GM18907 (cell line): ENCODE measurements around the gene SUCO.
"Not testable (repeated sequence)": the region's sequence is repeated elsewhere in the genome, so short reads cannot be mapped to it uniquely, and the experiment has no call there.

ENCODE experiments used
- ATAC-seq: cut with Tn5 transposase; IDR thresholded peaks from one replicate; pipeline ENCODE4 v1.9.1; 2021; ENCODE audit warnings: mild to moderate bottlenecking, moderate library complexity; ENCODE audit not compliant: unreplicated experiment

Gene SUCO

GRCh38 chr1:172603816-172604215, 70.9 kb downstream of the SUCO start:
- no peak for ATAC-seq

DNA sequence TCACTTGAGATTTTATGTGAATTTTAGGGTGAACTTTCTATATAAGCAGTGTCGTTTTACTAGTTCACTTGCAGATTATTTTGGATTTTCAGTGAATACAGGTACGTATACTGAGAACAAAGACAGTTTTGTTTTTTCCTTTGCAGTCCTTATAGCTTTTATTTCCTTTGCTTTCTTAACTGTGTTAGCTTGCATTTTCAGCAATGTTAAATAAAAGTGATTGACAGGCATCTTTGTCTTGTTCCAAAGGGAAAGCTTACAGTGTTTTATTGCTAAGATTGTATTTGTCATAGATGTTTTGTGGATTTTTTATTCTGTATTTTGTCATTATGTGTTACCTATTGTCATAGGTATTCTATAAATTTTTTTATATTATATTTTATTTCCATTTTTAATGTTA, 72.7 kb downstream of the SUCO start:
- ATAC-seq, result no peak

DNA sequence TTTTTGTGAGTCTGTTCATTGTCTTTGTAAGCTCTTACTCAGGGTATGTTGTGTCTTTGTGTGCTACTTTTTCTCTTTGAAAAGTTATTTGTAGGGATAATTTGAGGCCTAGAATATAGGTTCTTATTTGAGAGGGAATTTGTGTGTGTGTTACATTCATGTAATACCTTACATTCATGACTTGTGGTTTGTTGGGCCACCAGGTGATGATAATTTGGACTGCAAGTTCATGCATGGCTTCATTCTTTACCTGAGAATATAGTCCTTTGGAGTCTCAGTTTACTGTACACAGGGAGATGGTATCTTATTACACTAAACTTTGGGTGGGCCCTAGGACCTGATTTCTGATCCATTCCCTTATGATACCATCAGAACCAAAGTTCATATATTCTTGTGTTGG, 74.2 kb downstream of the SUCO start:
- ATAC-seq, result no peak

- ATAC-seq, result no peak
These were observed 75.2 kb downstream of the SUCO start for GRCh38 chr1:172608098-172608601.

DNA sequence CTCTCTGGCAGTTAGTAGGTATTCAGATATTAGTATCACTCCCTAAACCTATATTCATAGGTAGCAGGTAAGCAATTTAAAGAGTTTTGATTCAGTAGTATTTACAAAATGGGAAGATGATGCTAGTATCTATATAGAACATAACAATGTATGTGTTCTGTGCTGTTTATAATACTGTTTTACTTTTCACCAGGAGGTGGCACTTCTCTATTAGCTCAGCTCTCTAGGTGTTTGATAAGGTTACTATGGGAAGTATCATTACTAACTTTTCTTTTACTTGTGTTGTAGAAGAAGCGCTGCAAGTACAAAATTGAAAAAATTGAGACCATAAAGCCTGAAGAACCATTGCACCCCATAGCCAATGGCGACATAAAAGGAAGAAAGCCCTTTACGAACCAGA, 76.6 kb downstream of the SUCO start:
- no peak for ATAC-seq

DNA sequence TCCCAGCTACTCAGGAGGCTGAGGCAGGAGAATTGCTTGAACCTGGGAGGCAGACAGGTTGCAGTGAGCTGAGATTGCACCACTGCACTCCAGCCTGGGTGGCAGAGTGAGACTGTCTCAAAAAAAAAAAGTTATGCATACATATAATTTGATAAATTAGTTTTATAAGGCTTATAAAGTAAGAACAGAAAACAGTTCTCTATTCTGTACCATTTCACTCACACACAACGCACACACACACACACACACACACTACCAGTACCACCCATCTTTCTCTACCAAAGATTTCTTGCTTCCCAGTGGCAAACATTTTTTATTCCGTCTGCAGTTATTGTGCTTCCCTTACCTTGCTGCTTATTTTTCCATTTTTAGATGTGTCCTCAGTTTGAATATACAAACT, 79.5 kb downstream of the SUCO start:
- no peak for ATAC-seq

- no peak for ATAC-seq
These were observed 80.3 kb downstream of the SUCO start for GRCh38 chr1:172613294-172613693.

- no peak for ATAC-seq
These were observed 83.2 kb downstream of the SUCO start for GRCh38 chr1:172616195-172616594.

DNA sequence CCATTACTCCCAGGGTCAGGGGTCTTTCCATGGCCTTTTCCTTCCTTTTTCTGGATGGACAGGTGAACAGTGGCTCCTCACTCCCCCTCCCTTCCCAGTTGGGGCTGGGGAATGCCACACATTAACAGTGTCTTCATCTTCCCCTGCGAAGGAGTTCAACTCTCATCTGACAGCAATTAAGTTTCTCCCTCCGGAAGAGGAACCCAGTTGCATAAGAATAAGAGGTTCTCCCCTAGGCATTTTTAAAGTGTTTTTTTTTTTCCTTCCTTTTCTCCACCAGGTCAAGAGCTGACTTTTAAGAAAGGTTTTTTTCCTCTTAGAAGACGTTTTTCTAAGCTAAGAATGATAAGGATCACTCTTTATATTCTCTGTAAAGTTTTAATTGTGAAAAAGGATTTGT, 83.7 kb downstream of the SUCO start:
- no peak for ATAC-seq

DNA sequence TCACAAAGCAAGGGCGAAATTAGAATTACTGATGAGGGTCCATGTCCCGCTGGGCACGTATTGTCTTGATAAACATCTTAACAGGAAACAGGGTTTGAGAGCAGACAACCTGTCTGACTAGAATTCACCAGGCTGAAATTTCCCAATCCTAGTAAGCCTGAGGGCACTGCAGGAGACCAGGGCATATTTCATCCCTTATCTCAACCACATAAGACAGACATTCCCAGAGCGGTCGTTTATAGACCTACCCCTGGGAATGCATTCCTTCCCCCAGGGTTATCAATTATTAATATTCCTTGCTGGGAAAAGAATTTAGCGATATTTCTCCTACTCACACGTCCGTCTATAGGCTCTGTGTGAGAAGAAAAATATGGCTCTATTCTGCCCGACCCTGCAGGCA, 87.7 kb downstream of the SUCO start:
- ATAC-seq, result not testable (repeated sequence)

- ATAC-seq, result no peak
These were observed 89.6 kb downstream of the SUCO start for GRCh38 chr1:172622541-172622940.

DNA sequence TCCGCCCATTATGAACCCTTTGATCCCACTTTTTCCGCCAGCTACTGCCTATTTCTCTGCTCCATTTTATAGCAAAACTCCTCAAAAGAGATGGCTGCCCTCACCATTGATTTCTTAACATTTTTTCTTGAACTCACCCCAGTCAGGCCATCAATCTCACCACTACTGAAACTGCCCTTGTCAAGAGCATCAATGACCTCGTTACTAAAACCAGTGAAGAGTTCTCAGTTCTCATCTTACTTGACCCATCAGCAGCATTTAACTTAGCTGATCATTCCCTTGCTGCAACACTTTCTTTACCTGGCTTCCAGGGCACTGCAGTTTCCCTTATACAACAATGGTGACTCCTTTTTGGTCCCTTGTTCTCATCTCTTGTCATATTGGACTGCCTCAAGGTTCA, 90.8 kb downstream of the SUCO start:
- no peak for ATAC-seq

- no peak for ATAC-seq
These were observed 93.9 kb downstream of the SUCO start for GRCh38 chr1:172626845-172627244.

DNA sequence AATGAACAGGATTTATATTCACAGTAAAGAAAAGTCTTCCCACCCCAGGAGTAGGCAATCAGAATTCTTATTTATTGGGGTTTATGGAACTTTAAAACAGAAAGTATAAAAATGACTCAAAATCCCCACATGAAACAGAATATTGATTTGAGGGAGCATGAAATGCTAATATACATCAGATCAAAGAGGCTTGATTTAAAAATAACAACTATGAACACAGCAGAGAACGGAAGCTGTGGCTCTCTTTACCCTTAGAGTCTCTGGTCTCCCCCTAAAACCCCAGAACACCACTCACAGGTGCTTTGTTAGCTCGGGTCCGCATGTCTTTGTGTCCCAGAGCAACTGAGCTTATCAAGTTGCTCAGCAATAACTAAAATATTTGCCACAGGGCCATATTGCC, 94.8 kb downstream of the SUCO start:
- no peak for ATAC-seq

DNA sequence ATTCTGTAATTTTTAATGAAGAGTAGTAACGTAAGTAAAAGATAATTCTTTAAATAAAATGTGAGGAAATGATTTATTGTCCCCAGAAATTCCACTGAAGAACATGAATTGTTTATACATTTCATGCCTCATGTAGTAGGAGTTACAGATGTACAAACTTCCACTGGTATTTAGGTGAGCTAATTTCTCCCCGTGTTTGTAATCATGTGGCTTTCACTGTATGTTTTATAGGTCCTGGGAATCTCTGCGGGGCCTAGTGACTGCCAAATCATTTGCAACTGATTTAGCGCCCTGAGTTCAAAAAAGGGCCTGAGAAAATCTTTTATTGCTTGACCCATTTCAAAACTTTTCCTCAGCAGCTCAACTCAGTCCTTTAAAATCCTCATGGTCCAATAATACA, 95.5 kb downstream of the SUCO start:
- no peak for ATAC-seq

- no peak for ATAC-seq
These were observed 96.2 kb downstream of the SUCO start for GRCh38 chr1:172629170-172629569.

- no peak for ATAC-seq
These were observed 96.7 kb downstream of the SUCO start for GRCh38 chr1:172629638-172630037.

- no peak for ATAC-seq
These were observed 97.3 kb downstream of the SUCO start for GRCh38 chr1:172630056-172630818.

DNA sequence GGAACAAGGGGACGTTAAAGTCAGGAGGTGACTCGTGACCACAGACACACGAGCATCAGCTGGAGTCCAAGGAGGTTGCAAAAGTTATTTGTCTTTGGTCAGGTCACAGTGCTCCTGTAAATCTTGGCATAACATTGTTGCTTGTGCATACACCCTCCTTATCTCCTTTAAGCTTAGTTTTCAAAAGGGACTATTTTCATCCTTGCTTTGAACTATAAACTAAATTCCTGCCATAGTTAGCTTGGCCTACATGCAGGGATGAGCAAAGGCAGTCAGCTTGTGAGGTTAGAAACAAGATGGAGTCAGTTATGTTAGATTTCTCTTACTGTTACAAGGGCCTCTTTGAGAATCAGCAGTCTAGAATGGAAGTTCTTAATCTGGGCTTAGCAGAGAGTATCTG, 97.9 kb downstream of the SUCO start:
- no peak for ATAC-seq

DNA sequence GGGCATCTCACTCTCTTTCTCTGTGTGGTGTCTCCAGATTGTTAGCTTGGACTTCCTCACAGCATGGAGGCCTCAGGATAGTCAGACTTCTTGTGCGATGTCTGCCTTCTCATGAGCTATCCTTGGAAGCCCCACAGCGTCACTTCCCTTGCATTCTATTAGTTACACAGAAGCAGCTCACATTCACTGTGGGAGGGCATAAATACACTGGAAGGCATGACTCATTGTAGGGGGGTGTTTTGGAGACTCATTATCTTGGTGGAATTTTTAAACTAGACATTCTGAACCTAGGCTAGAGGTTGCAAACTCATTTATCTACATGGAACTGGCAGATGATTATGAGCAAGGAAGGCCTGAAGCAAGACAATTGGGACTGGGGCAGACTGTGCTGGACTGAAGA, 104.6 kb downstream of the SUCO start:
- no peak for ATAC-seq

DNA sequence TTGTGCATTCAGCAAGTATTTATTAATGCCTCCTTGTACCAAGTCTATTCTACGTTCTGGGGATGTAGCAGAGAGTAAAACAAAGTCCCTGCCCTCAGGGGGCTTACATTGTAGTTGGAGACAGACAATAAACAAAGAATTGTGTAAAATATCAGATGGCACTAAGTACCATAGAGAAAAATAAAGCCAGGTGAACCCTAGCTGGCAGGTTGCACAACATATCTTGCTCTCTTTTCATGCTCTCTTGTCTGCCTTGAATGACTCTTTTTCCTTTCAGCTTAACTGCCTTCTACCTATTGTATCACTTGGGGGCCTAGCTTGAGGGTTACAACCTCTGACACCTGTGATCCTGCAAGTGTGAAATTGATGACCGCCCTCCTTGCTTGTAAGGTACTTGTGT, 105.3 kb downstream of the SUCO start:
- ATAC-seq, result no peak

DNA sequence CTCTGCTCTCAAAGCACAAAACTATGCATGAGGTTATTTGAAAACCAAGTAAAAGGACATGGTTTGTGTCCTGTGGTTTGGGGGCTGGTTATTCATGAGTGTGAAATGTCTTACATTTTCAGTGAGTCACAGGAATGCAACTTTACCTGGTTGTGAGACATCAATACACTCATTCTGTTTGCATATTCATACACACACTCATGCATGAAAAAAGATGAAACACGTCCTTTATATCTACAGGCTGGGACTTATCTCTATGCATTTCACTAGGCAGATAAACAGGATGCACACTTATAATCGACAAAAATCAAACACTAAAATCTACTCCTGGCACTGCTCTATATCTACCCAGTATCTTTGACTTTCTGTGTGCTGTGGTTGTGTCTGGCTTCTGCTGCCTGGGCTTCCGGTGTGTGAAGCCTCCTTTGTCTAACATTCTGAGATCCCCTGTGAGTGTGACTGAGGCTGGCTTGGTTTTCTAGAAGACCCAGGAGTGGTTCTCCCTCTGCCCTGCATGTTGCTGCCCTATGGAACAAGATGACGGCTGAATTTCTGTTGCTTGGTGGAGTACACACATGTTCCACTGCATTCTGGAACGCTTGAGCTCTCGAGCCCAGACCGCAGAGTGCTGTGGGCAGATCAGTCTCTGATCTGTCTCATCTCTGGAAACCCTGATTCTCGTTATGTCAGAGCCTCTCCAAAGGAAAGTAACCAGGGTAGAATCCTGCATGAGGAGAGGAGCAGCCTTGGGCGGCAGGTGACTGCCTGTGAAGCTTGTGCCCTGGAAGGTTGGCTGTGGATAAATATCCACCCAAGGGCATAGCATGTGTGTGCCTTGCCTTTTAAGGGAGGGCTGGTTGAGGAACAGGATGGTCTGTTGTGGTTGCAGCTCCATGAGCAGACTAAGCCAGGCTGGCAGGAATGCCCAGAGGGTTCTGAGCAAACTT, 106.2 kb downstream of the SUCO start:
- peak; percentile 70 for ATAC-seq
